ENCODE measurements around the gene PCIF1. TPM values are rescaled to one million over a fixed set of nuclear protein-coding genes. Genes with fewer than 3 reads are reported as not detected.

The PCIF1 gene
- total RNA-seq = 10 to 100 TPM; 54.5 to 58.3 TPM

DNA sequence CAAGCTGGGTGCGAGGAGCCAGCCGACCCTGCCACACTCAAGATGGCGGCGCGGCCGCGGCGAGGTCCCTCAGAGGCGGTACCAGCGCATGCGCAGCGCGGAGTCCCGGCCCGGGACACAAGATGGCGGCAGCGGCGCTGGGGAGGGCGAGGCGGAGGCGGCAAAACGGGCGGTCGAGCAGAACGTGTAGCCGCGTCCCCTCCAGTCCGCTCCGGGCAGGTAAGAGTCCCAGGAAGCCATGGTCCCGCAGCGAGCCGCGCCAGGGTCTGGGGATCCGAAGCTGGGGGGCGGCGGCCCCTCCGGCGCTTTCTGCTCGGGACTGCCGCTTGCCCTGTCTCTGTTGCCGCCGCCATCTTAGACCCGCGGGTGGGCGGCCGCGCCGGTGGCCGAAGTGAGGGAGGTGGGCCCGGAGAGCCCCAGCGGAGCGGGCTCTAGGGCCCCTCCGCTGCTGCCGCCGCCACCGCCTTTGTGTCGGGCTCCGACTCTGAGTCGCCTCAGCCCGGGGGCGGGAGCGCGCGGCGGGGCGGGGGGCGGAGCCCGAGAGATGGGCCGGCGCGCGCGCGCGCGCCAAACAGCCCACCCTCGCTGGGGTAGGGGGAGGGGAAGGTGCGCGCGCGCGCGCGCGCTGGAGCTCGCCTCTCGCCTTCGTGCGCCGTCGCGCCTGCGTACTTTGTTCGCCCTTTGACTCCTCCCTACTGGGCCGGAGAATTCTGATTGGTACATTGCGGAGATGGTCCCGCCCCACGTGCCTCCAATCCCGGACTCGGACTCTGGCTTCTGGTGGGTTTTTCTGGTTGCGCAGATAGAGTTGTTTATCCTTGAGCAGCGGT is at the start of gene PCIF1:
PCIF1 (plus strand) TSS at position 98 of the 830 bp plus-strand sequence. CDS start 4,317 bp downstream, outside the sequence.
- peak; percentile 98 for DNase-seq
- peak; percentile 80 for ATAC-seq (ENCODE audit: low read depth)
- Mint-ChIP-seq H3K9me3 (no peaks in the 10 kb centered on the region), H3K4me3 (peak within 1 kb of the TSS; percentile 98), H3K4me1 (peaks cover 18% of the 10 kb centered on the region), H3K27me3 (no peaks in the 10 kb centered on the region), H3K36me3 (peaks cover 15% of the 10 kb centered on the region), H3K27ac (peak within 1 kb of the TSS; percentile 98)
- POLR2A ChIA-PET = interaction anchor here (0.6 to 5.6 kb wide), 34 partner anchors 8 to 153 kb away, joined by 3 to 93 read pairs (median 4); partner anchors contain the start of genes ACOT8, CTSA, DNTTIP1 and NEURL2

- H3K4me3 Mint-ChIP-seq = no peak overlapping the region
- peaks cover 42% of the 10 kb centered on the region for H3K4me1 Mint-ChIP-seq
- H3K27ac Mint-ChIP-seq = no peak overlapping the region
- peaks cover 17% of the 10 kb centered on the region for H3K36me3 Mint-ChIP-seq
- POLR2A ChIA-PET = interaction anchor here (0.7 to 3.8 kb wide), 3 partner anchors 14 to 29 kb away, joined by 3 to 15 read pairs (median 3); partner anchors contain the start of genes ACOT8 and ZSWIM3
- H3K9me3 Mint-ChIP-seq = no peaks in the 10 kb centered on the region
- no peaks in the 10 kb centered on the region for H3K27me3 Mint-ChIP-seq
- DNase-seq = no peak
- no peak for ATAC-seq (ENCODE audit: low read depth)
These were observed 47.7 kb upstream of the PCIF1 start for GRCh38 chr20:45886590-45887345.

- no peak within 1 kb of the TSS for H3K4me3 Mint-ChIP-seq
- peaks cover 14% of the 10 kb centered on the region for H3K36me3 Mint-ChIP-seq
- no peak for ATAC-seq (ENCODE audit: low read depth)
- H3K9me3 Mint-ChIP-seq = no peaks in the 10 kb centered on the region
- POLR2A ChIA-PET = interaction anchor here (0.7 to 1.1 kb wide), 2 partner anchors 14 to 29 kb away, joined by 3 read pairs; no protein-coding TSS in a partner anchor
- H3K27me3 Mint-ChIP-seq = no peaks in the 10 kb centered on the region
- H3K4me1 Mint-ChIP-seq = peaks cover 42% of the 10 kb centered on the region
- no peak within 1 kb of the TSS for H3K27ac Mint-ChIP-seq
- DNase-seq = no peak
These were observed 47.2 kb upstream of the PCIF1 start, which contains the start of gene SPATA25 for GRCh38 chr20:45887346-45887715. Gene SPATA25 (minus strand): TSS chr20:45887622. CDS start chr20:45887590, 32 bp downstream.

- H3K36me3 Mint-ChIP-seq = peaks cover 4% of the 10 kb centered on the region
- H3K4me1 Mint-ChIP-seq = peaks cover 43% of the 10 kb centered on the region
- no peaks in the 10 kb centered on the region for H3K9me3 Mint-ChIP-seq
- POLR2A ChIA-PET = no interaction called here
- ATAC-seq (ENCODE audit: low read depth) = no peak
- no peaks in the 10 kb centered on the region for H3K27me3 Mint-ChIP-seq
- no peak for DNase-seq
- H3K4me3 Mint-ChIP-seq = no peak overlapping the region
- no peak overlapping the region for H3K27ac Mint-ChIP-seq
These were observed 45.8 kb upstream of the PCIF1 start for GRCh38 chr20:45888681-45889080.

DNA sequence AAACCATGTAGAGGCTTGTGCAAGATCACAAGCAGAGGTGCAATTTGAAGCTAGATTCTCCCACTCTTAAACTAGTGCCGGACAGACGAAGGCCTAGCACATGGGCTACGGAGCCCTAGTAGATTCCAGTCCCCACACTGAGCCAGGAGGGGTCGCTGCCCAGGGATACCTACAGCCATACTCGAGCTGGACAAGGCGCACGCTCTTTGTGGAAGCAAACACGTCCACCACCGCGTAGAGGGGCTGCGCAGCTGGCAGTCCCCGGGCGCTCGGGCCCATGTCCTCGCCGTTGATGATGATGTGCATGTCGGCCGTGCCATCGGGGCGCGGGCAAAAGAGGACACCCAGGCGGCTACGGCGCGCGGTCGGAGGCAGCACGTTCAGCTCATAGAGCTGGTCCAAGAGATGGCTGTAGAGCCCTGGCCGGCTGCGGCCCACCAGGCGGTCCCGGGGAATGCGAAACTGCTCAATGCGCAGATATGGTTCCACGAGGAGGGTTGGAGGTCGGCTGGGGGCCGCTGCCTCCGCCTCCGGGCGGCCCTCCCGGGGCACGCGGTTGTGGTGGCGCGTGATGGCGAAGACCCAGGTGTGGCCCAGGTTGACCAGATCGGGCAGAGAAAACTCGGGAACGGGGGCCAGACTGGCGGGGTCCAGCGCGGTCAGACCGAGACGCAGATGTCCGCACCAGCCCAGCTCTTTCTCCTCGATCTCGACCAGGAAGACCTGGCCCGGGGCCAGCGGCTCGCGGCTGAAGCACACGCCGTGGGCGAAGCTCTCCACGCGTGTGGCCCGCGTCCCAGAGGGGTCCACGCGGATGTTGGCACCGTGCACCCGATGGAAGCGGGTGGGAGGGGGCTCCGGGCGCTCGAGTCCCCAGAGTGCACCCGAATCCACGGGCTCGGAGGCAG is 44.2 kb upstream of the PCIF1 start:
- Mint-ChIP-seq H3K4me3 (peak overlapping the region; percentile 92), H3K9me3 (no peaks in the 10 kb centered on the region), H3K36me3 (peaks cover 1% of the 10 kb centered on the region), H3K4me1 (peaks cover 32% of the 10 kb centered on the region), H3K27me3 (no peaks in the 10 kb centered on the region), H3K27ac (peak overlapping the region; percentile 86)
- peak; percentile 33 for ATAC-seq (ENCODE audit: low read depth)
- POLR2A ChIA-PET = interaction anchor here (0.8 to 5.5 kb wide), 12 partner anchors 9 to 83 kb away, joined by 3 to 43 read pairs (median 6); partner anchors contain the start of genes ACOT8, PCIF1, ZSWIM1 and ZSWIM3
- peak; percentile 59 for DNase-seq

DNA sequence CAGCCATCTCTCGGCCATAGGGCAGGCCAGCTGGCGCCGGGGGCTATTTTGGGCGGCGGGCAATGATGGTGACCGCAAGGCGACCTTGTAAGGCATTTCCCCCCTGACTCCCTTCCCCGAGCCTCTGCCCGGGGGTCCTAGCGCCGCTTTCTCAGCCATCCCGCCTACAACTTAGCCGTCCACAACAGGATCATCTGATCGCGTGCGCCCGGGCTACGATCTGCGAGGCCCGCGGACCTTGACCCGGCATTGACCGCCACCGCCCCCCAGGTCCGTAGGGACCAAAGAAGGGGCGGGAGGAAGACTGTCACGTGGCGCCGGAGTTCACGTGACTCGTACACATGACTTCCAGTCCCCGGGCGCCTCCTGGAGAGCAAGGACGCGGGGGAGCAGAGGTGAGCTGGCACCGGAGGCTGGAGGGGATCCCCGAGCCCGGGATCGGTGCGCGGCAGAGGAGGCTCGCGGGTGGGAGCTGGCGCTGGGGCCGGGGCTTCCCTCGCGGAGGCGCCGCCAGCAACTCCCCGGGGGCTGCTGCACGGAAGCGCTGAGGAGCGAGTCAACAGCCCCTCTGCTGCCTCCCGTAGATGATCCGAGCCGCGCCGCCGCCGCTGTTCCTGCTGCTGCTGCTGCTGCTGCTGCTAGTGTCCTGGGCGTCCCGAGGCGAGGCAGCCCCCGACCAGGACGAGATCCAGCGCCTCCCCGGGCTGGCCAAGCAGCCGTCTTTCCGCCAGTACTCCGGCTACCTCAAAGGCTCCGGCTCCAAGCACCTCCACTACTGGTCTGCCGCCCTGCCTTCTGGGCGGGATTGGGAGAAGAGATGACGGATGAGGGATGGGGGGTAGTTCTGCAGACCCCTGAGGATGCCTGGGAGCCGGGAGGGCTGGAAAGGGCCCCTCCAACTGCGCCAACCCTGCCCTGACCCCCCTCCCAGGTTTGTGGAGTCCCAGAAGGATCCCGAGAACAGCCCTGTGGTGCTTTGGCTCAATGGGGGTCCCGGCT is 43.2 kb upstream of the PCIF1 start, which contains the start of the genes CTSA and NEURL2:
CTSA (plus strand) TSS at position 351 of the 999 bp plus-strand sequence; CDS start at position 585, 234 bp downstream.
NEURL2 (minus strand) TSS at position 224 of the 999 bp plus-strand sequence; CDS start at position 7, 217 bp downstream.
- H3K36me3 Mint-ChIP-seq = peaks cover 1% of the 10 kb centered on the region
- H3K4me1 Mint-ChIP-seq = peaks cover 27% of the 10 kb centered on the region
- ATAC-seq (ENCODE audit: low read depth) (peak; percentile 73), DNase-seq (peak; percentile 88)
- no peaks in the 10 kb centered on the region for H3K27me3 Mint-ChIP-seq
- H3K27ac Mint-ChIP-seq = peak within 1 kb of the TSS; percentile 86
- H3K9me3 Mint-ChIP-seq = no peaks in the 10 kb centered on the region
- POLR2A ChIA-PET = interaction anchor here (0.8 to 5.5 kb wide), 11 partner anchors 10 to 79 kb away, joined by 3 to 43 read pairs (median 5); partner anchors contain the start of genes ACOT8, PCIF1, ZSWIM1 and ZSWIM3
- peak within 1 kb of the TSS; percentile 92 for H3K4me3 Mint-ChIP-seq

DNA sequence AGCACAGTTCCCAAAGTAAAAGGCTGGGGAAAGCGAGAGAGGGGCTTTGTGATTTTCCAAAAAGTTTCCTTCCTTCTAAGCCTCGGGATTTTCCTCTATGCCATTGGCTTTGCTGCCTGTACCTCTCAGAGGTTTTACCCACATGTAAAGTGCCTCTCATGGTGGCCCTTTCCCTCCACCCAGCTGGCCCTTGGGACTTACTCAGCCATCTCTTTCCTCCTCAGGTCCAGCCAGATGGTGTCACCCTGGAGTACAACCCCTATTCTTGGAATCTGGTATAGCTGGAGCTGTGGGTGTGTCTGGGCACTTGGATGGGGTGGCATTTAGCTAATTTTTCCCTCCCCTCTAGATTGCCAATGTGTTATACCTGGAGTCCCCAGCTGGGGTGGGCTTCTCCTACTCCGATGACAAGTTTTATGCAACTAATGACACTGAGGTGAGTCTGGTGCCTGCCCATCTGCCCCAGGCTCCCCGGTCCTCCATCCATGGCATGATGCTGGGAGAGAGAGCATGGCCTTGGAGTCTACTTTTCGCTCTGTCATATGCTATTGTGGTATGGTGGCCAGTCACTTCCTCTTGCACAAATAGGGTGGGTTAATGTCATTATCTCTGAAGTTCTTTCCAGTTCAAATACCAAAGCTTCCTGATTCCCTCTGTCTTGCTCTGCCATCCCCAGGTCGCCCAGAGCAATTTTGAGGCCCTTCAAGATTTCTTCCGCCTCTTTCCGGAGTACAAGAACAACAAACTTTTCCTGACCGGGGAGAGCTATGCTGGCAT is 42.2 kb upstream of the PCIF1 start:
- Mint-ChIP-seq H3K27me3 (no peaks in the 10 kb centered on the region), H3K4me3 (peak overlapping the region; percentile 92), H3K27ac (peak overlapping the region; percentile 74), H3K9me3 (no peaks in the 10 kb centered on the region), H3K36me3 (peaks cover 1% of the 10 kb centered on the region), H3K4me1 (peaks cover 26% of the 10 kb centered on the region)
- POLR2A ChIA-PET = interaction anchor here (1.1 to 5.5 kb wide), 6 partner anchors 10 to 43 kb away, joined by 4 to 43 read pairs (median 8); partner anchors contain the start of genes PCIF1 and ZSWIM1
- ATAC-seq (ENCODE audit: low read depth) (no peak), DNase-seq (no peak)

GRCh38 chr20:45892828-45893500 is 41.5 kb upstream of the PCIF1 start:
- peaks cover 1% of the 10 kb centered on the region for H3K36me3 Mint-ChIP-seq
- H3K9me3 Mint-ChIP-seq = no peaks in the 10 kb centered on the region
- H3K27ac Mint-ChIP-seq = peak overlapping the region; percentile 56
- POLR2A ChIA-PET = interaction anchor here (0.6 to 5.5 kb wide), 7 partner anchors 9 to 922 kb away, joined by 3 to 43 read pairs (median 4); partner anchors contain the start of genes PCIF1 and ZSWIM1
- H3K4me3 Mint-ChIP-seq = peak overlapping the region; percentile 92
- no peaks in the 10 kb centered on the region for H3K27me3 Mint-ChIP-seq
- ATAC-seq (ENCODE audit: low read depth) (no peak), DNase-seq (no peak)
- peaks cover 26% of the 10 kb centered on the region for H3K4me1 Mint-ChIP-seq

DNA sequence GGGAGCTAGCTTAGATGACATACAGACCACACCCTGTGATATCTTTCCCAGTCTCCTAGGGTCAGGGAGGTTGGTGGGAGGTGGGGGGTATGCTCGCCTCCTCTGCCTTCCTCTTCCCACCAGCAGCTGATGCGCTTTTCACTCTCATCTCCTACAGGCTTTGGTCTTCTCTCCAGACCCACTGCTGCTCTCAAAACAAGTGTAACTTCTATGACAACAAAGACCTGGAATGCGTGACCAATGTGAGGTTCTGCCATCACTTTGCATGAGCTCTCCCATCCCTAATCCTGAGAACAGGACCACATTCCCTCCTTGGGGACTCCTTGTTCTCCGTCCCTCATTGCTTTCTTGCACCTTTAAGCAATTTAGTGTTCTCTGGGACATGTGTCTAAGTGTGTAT is 40.7 kb upstream of the PCIF1 start:
- DNase-seq = no peak
- H3K27ac Mint-ChIP-seq = peak overlapping the region; percentile 9

DNA sequence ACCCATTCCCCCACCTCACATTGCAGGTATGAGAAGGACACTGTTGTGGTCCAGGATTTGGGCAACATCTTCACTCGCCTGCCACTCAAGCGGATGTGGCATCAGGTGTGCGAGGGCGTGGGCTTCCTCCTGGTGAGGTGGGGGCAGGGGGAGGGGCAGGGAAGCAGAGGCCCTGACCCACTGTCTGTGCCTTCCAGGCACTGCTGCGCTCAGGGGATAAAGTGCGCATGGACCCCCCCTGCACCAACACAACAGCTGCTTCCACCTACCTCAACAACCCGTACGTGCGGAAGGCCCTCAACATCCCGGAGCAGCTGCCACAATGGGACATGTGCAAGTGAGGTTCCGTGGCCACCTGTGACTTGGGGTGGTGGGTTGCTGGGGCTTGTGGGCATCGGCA is 39.7 kb upstream of the PCIF1 start:
- no peak overlapping the region for H3K27ac Mint-ChIP-seq
- POLR2A ChIA-PET = interaction anchor here (0.8 to 5.5 kb wide), 2 partner anchors 14 to 40 kb away, joined by 3 to 43 read pairs; partner anchors contain the start of gene PCIF1
- peaks cover 1% of the 10 kb centered on the region for H3K36me3 Mint-ChIP-seq
- no peak overlapping the region for H3K4me3 Mint-ChIP-seq
- DNase-seq (no peak), ATAC-seq (ENCODE audit: low read depth) (no peak)
- H3K27me3 Mint-ChIP-seq = no peaks in the 10 kb centered on the region
- no peaks in the 10 kb centered on the region for H3K9me3 Mint-ChIP-seq
- peaks cover 22% of the 10 kb centered on the region for H3K4me1 Mint-ChIP-seq

More for the DNA sequence above, 40.7 kb upstream of the PCIF1 start:
- H3K4me3 Mint-ChIP-seq = no peak overlapping the region
- H3K36me3 Mint-ChIP-seq = peaks cover 1% of the 10 kb centered on the region
- POLR2A ChIA-PET = interaction anchor here (0.7 to 5.5 kb wide), 2 partner anchors 12 to 41 kb away, joined by 3 to 43 read pairs; partner anchors contain the start of gene PCIF1
- no peaks in the 10 kb centered on the region for H3K9me3 Mint-ChIP-seq
- H3K27me3 Mint-ChIP-seq = no peaks in the 10 kb centered on the region
- H3K4me1 Mint-ChIP-seq = peaks cover 25% of the 10 kb centered on the region
- ATAC-seq (ENCODE audit: low read depth) = no peak

Data from activated naive CD8-positive, alpha-beta T cell treated with anti-CD3 and anti-CD28 coated beads, Interleukin-2, amount 10 ng/mL, durations not matched to agents 7 days and 5 days (primary cell).